Stimulated activated CD4-positive, alpha-beta T cell treated with anti-CD3 and anti-CD28 coated beads, TNF-alpha, amount 100 ng/mL, for 4 hours (primary cell): ENCODE results near the gene SLC13A4.
"Not testable (repeated sequence)": the region's sequence is repeated elsewhere in the genome, so short reads cannot be mapped to it uniquely, and the experiment has no call there.

Experiments used
- DNase-seq, 3 experiments: peaks; one replicate each; pipeline ENCODE4 v3.0.0-alpha.2; 2020; ENCODE audit warnings: low read depth in 3 of 3

SLC13A4 gene

GRCh38 chr7:135664046-135664589 is 63.9 kb downstream of the SLC13A4 start:
- no peak for DNase-seq

GRCh38 chr7:135662373-135663114 is 65.4 kb downstream of the SLC13A4 start, which contains the start of gene STMP1:
Gene STMP1, plus strand, starts transcription at chr7:135662514.
- DNase-seq = peak; percentile 93 to 97 (median 95)

GRCh38 chr7:135662123-135662372 is 65.9 kb downstream of the SLC13A4 start:
- no peak for DNase-seq

- DNase-seq = no peak
These were observed 66.5 kb downstream of the SLC13A4 start for GRCh38 chr7:135661311-135662122.

GRCh38 chr7:135659159-135659846 is 68.7 kb downstream of the SLC13A4 start:
- DNase-seq = no peak

GRCh38 chr7:135658564-135658963 is 69.4 kb downstream of the SLC13A4 start:
- DNase-seq = no peak

GRCh38 chr7:135653340-135654080 is 74.5 kb downstream of the SLC13A4 start:
- DNase-seq = no peak

GRCh38 chr7:135650831-135651573 is 77.0 kb downstream of the SLC13A4 start:
- DNase-seq = no peak

GRCh38 chr7:135648235-135648634 is 79.8 kb downstream of the SLC13A4 start:
- DNase-seq = no peak

- no peak for DNase-seq
These were observed 80.2 kb downstream of the SLC13A4 start for GRCh38 chr7:135647755-135648154.

GRCh38 chr7:135645296-135645904 is 82.6 kb downstream of the SLC13A4 start:
- no peak for DNase-seq

GRCh38 chr7:135644729-135645128 is 83.3 kb downstream of the SLC13A4 start:
- DNase-seq = no peak

GRCh38 chr7:135644154-135644553 is 83.8 kb downstream of the SLC13A4 start:
- no peak for DNase-seq

GRCh38 chr7:135639690-135640089 is 88.3 kb downstream of the SLC13A4 start:
- not testable (repeated sequence) for DNase-seq

- no peak for DNase-seq
These were observed 93.7 kb downstream of the SLC13A4 start for GRCh38 chr7:135634191-135634878.
